ENCODE results near the gene PLAA. TPM values are rescaled to one million over a fixed set of nuclear protein-coding genes. Genes with fewer than 3 reads are reported as not detected.

The PLAA gene
- 10 to 100 TPM; 20.8 to 32.1 (median 28.0) TPM for total RNA-seq
- polyA plus RNA-seq: 10 to 100 TPM; 13.9 to 16.2 (median 15.3) TPM

DNA sequence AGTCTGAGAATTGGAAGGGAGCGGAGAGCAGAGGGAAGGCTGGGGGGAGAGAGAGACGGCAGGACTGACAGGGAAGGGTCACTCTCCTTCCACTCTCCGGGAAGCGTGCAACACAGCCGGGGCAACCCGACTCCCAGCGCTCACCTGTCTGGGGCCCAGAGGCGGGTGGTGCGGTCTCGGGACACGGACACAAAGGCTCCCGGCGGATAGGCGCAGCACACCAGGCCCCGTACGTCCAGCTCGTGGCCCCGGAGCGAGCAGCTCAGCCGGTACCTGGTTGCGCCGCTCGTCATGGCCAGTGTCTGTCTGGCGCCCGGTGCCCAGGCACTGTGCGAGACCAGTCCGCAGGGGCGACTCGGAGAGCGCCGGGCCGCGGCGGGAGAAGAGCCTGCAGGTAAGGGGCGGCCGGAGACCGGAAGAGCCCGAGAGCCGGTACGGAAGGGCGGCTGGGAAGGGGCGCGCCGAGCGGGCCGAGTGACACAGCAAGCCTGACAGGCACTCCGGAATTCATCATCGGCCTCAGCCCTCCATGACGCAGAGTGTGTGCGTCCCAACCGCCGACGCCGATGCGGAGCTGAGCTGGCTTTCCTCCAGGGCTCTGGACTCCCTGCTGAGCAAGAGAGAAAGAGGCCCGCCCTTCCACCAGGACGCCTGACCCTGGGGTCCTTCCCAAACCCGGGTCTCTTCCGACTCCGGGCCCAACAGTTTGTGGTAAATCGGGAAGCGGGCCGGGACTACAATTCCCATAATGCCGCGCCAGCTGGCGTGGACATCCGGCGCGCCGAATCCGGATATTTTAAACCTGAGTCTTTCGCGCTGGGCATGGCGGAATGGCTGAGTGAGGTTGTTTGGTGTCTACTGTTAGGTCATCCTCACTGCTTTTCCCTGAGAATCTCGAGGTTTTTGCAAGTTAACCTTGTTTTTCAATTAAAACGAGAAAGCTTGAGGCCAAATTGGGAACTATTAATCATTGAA is at the start of gene PLAA:
Gene PLAA (minus strand): TSS at position 490 of the 975 bp plus-strand sequence. CDS start 197 bp downstream, at position 293.
- Histone ChIP-seq H3K4me3 (peak within 1 kb of the TSS; percentile 77 to 99 (median 82)), H3K9me3 (no peaks in the 10 kb centered on the region), H3K27me3 (no peaks in the 10 kb centered on the region), H3K36me3 (peaks cover 0 to 4% (median 0%) of the 10 kb centered on the region in 4 donors), H3K4me1 (peaks cover 0 to 35% (median 24%) of the 10 kb centered on the region in 4 donors), H3K27ac (peak within 1 kb of the TSS; percentile 93 to 97 (median 96))
- 0% methylated on average over 76 of the region's 76 CpGs for WGBS, 2 donors
- TF ChIP-seq POLR2AphosphoS5 (IDR thresholded peaks at IDR 0.05) (peak; percentile 38 to 83 (median 72)), EP300 (IDR thresholded peaks at IDR 0.05) (no peak), POLR2A (IDR thresholded peaks at IDR 0.05) (peak in 1 of 2 donors; percentile 27)
- TF ChIP-seq, protein P1, sequence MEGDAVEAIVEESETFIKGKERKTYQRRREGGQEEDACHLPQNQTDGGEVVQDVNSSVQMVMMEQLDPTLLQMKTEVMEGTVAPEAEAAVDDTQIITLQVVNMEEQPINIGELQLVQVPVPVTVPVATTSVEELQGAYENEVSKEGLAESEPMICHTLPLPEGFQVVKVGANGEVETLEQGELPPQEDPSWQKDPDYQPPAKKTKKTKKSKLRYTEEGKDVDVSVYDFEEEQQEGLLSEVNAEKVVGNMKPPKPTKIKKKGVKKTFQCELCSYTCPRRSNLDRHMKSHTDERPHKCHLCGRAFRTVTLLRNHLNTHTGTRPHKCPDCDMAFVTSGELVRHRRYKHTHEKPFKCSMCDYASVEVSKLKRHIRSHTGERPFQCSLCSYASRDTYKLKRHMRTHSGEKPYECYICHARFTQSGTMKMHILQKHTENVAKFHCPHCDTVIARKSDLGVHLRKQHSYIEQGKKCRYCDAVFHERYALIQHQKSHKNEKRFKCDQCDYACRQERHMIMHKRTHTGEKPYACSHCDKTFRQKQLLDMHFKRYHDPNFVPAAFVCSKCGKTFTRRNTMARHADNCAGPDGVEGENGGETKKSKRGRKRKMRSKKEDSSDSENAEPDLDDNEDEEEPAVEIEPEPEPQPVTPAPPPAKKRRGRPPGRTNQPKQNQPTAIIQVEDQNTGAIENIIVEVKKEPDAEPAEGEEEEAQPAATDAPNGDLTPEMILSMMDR (IDR thresholded peaks at IDR 0.05): no peak
- DNase-seq: peak; percentile 95
- intact Hi-C loops (cut with DNase I): loop anchor here (1.0 to 2.0 kb wide), 2 partner anchors 9 to 54 kb away; partner anchors contain the start of genes CAAP1 and IFT74

GRCh38 chr9:26995810-26996209 is 48.8 kb upstream of the PLAA start:
- no peak for DNase-seq
- Histone ChIP-seq H3K36me3 (peaks cover 0 to 27% (median 2%) of the 10 kb centered on the region in 4 donors), H3K4me1 (no peaks in the 10 kb centered on the region), H3K9me3 (no peaks in the 10 kb centered on the region), H3K27ac (no peak overlapping the region), H3K27me3 (no peaks in the 10 kb centered on the region), H3K4me3 (no peak overlapping the region)
- TF ChIP-seq, protein P1 (IDR thresholded peaks at IDR 0.05): no peak
- TF ChIP-seq POLR2AphosphoS5 (IDR thresholded peaks at IDR 0.05) (no peak), EP300 (IDR thresholded peaks at IDR 0.05) (no peak), POLR2A (IDR thresholded peaks at IDR 0.05) (no peak)
- intact Hi-C loops (cut with DNase I): no loop called here
- 66 to 81% methylated on average over 2 of the region's 2 CpGs for WGBS, 2 donors

- Histone ChIP-seq H3K4me3 (no peak overlapping the region), H3K36me3 (peaks cover 6 to 66% (median 8%) of the 10 kb centered on the region in 4 donors), H3K9me3 (no peaks in the 10 kb centered on the region), H3K4me1 (no peaks in the 10 kb centered on the region), H3K27ac (no peak overlapping the region), H3K27me3 (no peaks in the 10 kb centered on the region)
- intact Hi-C loops (cut with DNase I): no loop called here
- TF ChIP-seq POLR2A (IDR thresholded peaks at IDR 0.05) (no peak), POLR2AphosphoS5 (IDR thresholded peaks at IDR 0.05) (no peak), EP300 (IDR thresholded peaks at IDR 0.05) (no peak)
- TF ChIP-seq, protein P1 (IDR thresholded peaks at IDR 0.05): no peak
- DNase-seq: no peak
- 41 to 44% methylated on average over 1 of the region's 1 CpG for WGBS, 2 donors
These were observed 36.3 kb upstream of the PLAA start for GRCh38 chr9:26983340-26983739.

DNA sequence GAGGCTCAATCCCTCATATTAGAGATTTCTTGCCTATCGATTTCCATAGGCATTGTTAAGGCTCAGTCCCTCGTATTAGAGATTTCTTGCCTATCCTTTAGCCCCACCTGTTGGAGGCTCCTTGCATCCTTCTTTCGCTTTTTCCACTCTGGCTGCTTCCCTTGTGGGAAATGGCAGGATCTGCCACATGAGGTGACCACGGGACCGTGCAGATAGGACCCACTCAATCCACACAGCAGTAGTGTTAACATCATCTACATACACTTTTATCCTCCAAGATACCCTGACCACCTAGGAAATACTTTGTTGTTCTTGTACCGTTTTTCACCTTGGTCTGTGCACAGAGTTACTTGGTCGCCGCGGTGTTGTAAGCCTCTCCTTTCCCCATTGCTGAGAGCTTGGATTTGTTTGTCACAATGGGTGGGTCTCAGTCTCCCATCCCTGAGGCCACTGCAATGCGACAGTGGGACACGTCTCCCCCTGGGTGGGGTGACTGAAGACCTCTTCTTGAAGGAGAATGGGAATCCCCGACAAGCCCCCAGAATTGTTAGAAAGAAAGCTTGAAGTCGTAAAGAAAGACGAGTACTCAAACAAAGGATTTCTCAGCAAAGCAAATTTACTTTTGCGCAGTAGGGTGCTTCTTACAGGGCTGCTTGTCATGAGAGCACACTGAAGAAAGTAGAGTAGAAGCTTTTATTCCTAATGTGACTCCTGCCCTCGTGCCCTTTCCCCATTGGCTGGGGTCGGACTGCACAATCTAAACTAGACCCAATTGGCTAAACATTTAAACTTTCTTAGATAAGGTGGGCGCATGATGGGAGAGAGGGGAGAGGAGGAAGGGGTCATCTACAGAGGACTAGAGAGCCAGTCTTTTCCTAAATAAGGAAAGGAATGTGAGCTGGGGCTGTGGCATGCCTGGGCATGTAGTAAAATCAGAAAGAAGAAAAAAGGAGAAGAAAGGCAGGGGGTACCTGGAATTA is 29.0 kb upstream of the PLAA start:
- 76 to 89% methylated on average over 18 of the region's 18 CpGs for WGBS, 2 donors
- Histone ChIP-seq H3K27ac (no peak overlapping the region), H3K4me1 (peaks cover 0 to 7% (median 5%) of the 10 kb centered on the region in 4 donors), H3K4me3 (no peak overlapping the region), H3K36me3 (peaks cover 0 to 20% (median 0%) of the 10 kb centered on the region in 4 donors), H3K27me3 (no peaks in the 10 kb centered on the region), H3K9me3 (no peaks in the 10 kb centered on the region)
- no peak for DNase-seq
- intact Hi-C loops (cut with DNase I): loop anchor here (2.0 to 5.0 kb wide), 2 partner anchors 84 to 231 kb away; partner anchors contain the start of gene CAAP1
- TF ChIP-seq, protein P1 (IDR thresholded peaks at IDR 0.05): peak in 3 of 4 experiments; percentile 21 to 51 (median 50)
- no peak for TF ChIP-seq POLR2AphosphoS5 (IDR thresholded peaks at IDR 0.05)

All from sigmoid colon (tissue), 7 donors.